ENCODE results near the gene TTC22.

Gene TTC22

DNA sequence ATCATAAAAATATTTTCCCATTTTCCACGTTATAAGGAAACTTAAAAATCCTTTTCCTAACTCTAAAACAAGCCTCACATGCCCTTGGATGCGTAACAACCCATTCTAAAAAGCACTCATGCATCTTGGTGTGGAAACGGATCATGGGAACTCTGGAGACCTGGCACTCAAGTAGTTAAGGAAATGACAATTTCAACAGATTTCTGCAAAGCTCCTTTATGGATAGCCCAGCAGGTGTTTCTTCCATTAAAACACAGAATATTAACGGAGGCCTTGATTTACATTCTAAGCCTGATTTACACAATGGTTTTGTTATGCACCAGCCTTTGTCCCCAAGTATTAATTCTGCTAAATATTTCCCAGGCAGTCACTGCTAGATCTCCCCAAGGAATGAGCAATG is 49.7 kb downstream of the TTC22 start:
- no peak for DNase-seq (ENCODE audit: low read depth in 2 of 2)

DNA sequence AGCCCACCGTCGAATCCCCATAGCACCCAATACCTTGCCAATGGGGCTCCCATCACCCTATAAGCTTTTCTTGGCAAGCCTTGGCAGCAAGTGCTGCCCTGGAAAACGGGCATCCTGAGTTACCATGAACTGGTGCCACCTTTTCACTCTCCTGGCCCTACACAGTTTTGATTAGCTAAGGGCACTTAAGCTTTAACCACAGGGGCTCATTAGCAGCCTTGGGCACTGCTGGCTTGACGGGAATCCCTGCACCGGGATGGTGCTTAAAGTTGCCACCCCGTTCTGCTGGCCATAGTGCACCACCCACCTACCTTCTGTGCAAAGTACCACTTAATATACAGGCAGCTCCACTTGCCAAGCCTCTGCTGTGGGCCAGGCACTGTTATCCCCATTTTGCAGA is 50.5 kb downstream of the TTC22 start:
- no peak for DNase-seq (ENCODE audit: low read depth in 2 of 2)

GRCh38 chr1:54748094-54748835 is 52.9 kb downstream of the TTC22 start:
- no peak for DNase-seq (ENCODE audit: low read depth in 2 of 2)

DNA sequence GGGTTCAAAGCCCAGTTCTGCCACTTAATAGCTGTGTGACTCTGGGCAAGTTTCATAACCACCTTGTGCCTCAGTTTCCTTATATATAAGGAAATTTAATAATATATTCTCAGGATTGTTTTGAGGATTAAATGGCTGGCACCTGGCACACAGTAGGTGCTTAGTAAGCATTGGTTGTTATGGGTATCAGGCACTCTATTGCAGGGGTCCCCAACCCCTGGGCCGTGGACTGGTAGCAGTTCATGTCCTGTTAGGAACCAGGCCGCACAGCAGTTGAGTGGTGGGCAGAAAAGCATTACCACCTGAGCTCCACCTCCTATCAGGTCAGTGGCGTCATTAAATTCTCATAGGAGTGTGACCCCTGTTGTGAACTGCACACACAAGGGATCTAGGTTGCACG is 55.3 kb downstream of the TTC22 start:
- DNase-seq (ENCODE audit: low read depth in 2 of 2) = no peak

- DNase-seq (ENCODE audit: low read depth in 2 of 2) = no peak
Measured at GRCh38 chr1:54745274-54745673, 55.8 kb downstream of the TTC22 start.

GRCh38 chr1:54744696-54745095 is 56.4 kb downstream of the TTC22 start:
- no peak for DNase-seq (ENCODE audit: low read depth in 2 of 2)

DNA sequence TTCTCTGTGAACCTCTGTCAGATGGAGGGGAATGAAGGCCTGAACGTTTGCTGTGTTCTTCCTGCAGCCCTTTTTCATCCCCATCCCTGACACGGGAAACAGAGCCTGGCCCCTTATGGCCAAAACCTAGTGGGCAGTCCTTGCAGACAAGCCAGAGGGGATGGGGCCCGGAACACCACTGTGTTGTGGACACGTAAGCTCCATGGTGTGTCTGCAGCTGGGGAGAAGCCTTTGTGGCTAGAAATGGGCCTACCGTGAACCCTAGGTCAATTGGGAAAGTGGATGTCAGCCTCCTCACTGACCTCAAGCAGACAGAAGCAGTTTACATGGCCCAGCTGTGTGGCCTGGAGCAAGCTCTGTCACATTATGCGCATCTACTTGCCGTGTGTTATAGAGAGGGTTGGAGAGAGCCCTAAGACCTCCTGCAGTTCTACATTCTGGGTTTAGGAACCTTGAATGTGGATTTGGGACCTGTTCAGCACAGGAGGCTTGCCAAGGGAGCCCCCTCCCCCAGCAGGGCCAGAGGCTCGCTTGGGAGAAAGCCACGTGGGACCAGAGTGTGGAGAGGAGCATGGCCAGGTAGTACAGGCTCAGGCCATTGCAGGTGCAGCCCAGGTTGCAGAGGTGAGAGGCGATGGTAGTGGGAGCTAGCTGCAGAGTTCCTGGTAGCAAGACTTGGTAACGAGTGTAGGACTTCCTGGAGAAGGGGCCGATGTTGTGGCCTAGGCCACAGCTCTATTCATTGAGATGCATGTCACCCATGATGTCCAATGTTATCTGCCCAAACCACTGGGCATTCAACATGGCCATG is 57.5 kb downstream of the TTC22 start:
- DNase-seq (ENCODE audit: low read depth in 2 of 2) = no peak

DNA sequence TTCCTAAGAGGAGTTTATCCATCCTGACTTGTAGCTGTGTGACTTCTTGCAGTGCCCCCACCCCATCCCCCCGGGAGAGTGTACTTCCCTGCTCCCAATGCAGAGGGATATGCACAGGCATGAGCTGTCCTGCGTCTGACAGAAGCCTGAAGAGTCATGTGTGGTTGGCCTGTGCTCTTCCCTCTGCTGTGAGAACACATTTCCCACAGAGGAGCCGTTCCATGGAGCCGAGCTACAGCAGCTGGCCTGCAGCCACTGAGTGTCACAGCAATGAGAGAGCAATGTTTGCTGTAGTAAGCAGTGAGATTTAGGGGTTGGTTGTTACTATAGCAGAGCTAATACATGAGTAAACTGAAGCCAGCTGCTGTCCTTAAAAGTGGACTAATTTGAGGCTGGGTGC is 58.8 kb downstream of the TTC22 start:
- no peak for DNase-seq (ENCODE audit: low read depth in 2 of 2)

GRCh38 chr1:54741531-54741930 is 59.6 kb downstream of the TTC22 start:
- DNase-seq (ENCODE audit: low read depth in 2 of 2) = no peak

DNA sequence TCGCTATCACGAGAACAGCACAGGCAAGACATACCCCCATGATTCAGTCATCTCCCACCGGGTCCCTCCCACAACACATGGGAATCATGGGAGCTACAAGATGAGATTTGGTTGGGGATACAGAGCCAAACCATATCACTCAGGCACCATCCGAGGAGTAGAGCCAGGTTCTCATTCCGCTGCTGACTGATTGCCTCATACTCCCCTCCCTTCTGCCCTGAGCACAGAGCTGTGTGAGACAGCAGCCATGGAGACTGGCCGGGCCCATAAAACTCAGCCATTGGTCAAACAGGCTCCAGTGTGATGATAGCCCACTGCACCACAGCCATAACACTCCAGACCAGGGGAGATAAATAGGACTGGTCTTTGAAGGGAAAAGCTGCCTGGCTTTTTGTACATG is 62.9 kb downstream of the TTC22 start:
- no peak for DNase-seq (ENCODE audit: low read depth in 2 of 2)

- DNase-seq (ENCODE audit: low read depth in 2 of 2) = no peak
Measured at GRCh38 chr1:54736685-54737084, 64.4 kb downstream of the TTC22 start.

Data from stimulated activated CD8-positive, alpha-beta memory T cell treated with anti-CD3 and anti-CD28 coated beads, Interleukin-7, amount 100 ng/mL, for 4 hours (primary cell).